AG04450 (cell line): ENCODE data around the gene ELFN1. TPM values are rescaled to one million over a fixed set of nuclear protein-coding genes. Genes with fewer than 3 reads are reported as not detected.

Experiments used
- CTCF ChIA-PET: fragments of 300-600, 350-600 bp; formaldehyde crosslinking; extraction: SDS; loops from one replicate; lab custom pipeline; 2022; ENCODE audit warnings: antibody characterized with exemption, inconsistent platforms; lab: Charles Lee
- POLR2A ChIA-PET: fragments of 350-600 bp; formaldehyde crosslinking; extraction: SDS; loops from one replicate; lab custom pipeline; 2021; ENCODE audit warnings: antibody characterized with exemption, inconsistent platforms; lab: Yijun Ruan, JAX
- DNase-seq: peaks from one replicate; pipeline ENCODE4 v3.0.0-alpha.2; 2011; ENCODE audit warnings: low read depth, low spot score
- H3K27ac ChIP-seq: one replicate; pipeline ENCODE4 v1.5.1; 2012; ENCODE audit warnings: low read depth, low read length, control low read depth
- H3K27me3 ChIP-seq: one replicate; pipeline ENCODE4 v1.6.0; 2012; ENCODE audit warnings: low read length; ENCODE audit not compliant: control insufficient read depth, insufficient read depth
- H3K4me3 ChIP-seq: 2 replicates; pipeline ENCODE4 v1.5.1; 2011; ENCODE audit warnings: mild to moderate bottlenecking, low read depth, low read length, control low read depth
- H3K9me3 ChIP-seq: 2 replicates; pipeline ENCODE4 v1.5.1; 2012; ENCODE audit warnings: low read length; ENCODE audit not compliant: control insufficient read depth, insufficient read depth
- CTCF ChIP-seq: IDR thresholded peaks from 2 replicates; pipeline ENCODE4 v1.5.1; 2011; ENCODE audit warnings: low read depth, low read length, control low read depth, inconsistent platforms
- polyA plus RNA-seq: library from polyadenylated mRNA; depleted of rRNA; stranded (reverse); fragments of >200 nt; gene quantifications from 2 replicates; pipeline ENCODE4 v1.2.3, GENCODE V29; 2011

The ELFN1 gene
- polyA plus RNA-seq, 1 experiment: 0.10 TPM

GRCh38 chr7:1643270-1644092 lies 26.6 kb upstream of the ELFN1 start:
- H3K27ac ChIP-seq: no peak overlapping the region
- ChIA-PET POLR2A (no interaction called here), CTCF (no interaction called here)

GRCh38 chr7:1644341-1645070 lies 25.6 kb upstream of the ELFN1 start:
- H3K27me3 ChIP-seq: peaks cover 44% of the 10 kb centered on the region
- H3K4me3 ChIP-seq: no peak overlapping the region
- DNase-seq: no peak
- H3K9me3 ChIP-seq: no peaks in the 10 kb centered on the region; the same call in 1 of the 2 replicates
- no peak for TF ChIP-seq CTCF
- ChIA-PET POLR2A (no interaction called here), CTCF (no interaction called here)
- H3K27ac ChIP-seq: no peak overlapping the region

More at GRCh38 chr7:1643270-1644092, 26.6 kb upstream of the ELFN1 start:
- H3K9me3 ChIP-seq: no peaks in the 10 kb centered on the region; the same call in 1 of the 2 replicates
- TF ChIP-seq CTCF: no peak
- no peak for DNase-seq
- peaks cover 39% of the 10 kb centered on the region for H3K27me3 ChIP-seq
- no peak overlapping the region for H3K4me3 ChIP-seq

- Histone ChIP-seq H3K27ac (no peak overlapping the region), H3K9me3 (no peaks in the 10 kb centered on the region; the same call in 1 of the 2 replicates), H3K4me3 (no peak overlapping the region), H3K27me3 (peaks cover 40% of the 10 kb centered on the region)
- POLR2A ChIA-PET: no interaction called here
- DNase-seq: no peak
- CTCF ChIA-PET: no interaction called here
- no peak for TF ChIP-seq CTCF
Observed at GRCh38 chr7:1645071-1645409, 25.0 kb upstream of the ELFN1 start.

- no peak overlapping the region for H3K27ac ChIP-seq
- TF ChIP-seq CTCF: no peak
- no peak for DNase-seq
- POLR2A ChIA-PET: no interaction called here
- CTCF ChIA-PET: no interaction called here
- H3K4me3 ChIP-seq: no peak overlapping the region
- no peaks in the 10 kb centered on the region; the same call in 1 of the 2 replicates for H3K9me3 ChIP-seq
- H3K27me3 ChIP-seq: peaks cover 40% of the 10 kb centered on the region
Observed at GRCh38 chr7:1645476-1645875, 24.6 kb upstream of the ELFN1 start.

GRCh38 chr7:1646391-1646790 lies 23.7 kb upstream of the ELFN1 start:
- no peak overlapping the region for H3K27ac ChIP-seq
- H3K4me3 ChIP-seq: no peak overlapping the region
- H3K9me3 ChIP-seq: no peaks in the 10 kb centered on the region; the same call in 1 of the 2 replicates
- no peak for DNase-seq
- CTCF ChIA-PET: interaction anchor here (0.6 kb wide), 1 partner anchor 10 kb away, joined by 3 read pairs; no protein-coding TSS in a partner anchor
- TF ChIP-seq CTCF: no peak
- H3K27me3 ChIP-seq: peaks cover 40% of the 10 kb centered on the region
- POLR2A ChIA-PET: no interaction called here
